NT2/D1 (cell line): Measurements from ENCODE around the gene GMPR.

Experiments used
- DNase-seq: peaks from one replicate; pipeline ENCODE4 v3.0.0-alpha.2; 2011; ENCODE audit warnings: low read depth, low spot score
- H3K27me3 ChIP-seq: 2 replicates; pipeline ENCODE4 v1.6.0; 2011; ENCODE audit warnings: mild to moderate bottlenecking; ENCODE audit not compliant: insufficient read length, insufficient read depth
- H3K36me3 ChIP-seq: 2 replicates; pipeline ENCODE4 v1.6.1; 2011; ENCODE audit warnings: mild to moderate bottlenecking, low read length, mixed read lengths; ENCODE audit not compliant: insufficient read depth, insufficient read length
- H3K4me1 ChIP-seq: 2 replicates; pipeline ENCODE4 v1.5.1; 2011; ENCODE audit not compliant: insufficient read depth, insufficient read length
- H3K4me3 ChIP-seq: 2 replicates; pipeline ENCODE4 v1.5.1; 2011; ENCODE audit warnings: low read depth; ENCODE audit not compliant: insufficient read length
- H3K9ac ChIP-seq: 2 replicates; pipeline ENCODE4 v1.6.0; 2011; ENCODE audit warnings: low read depth; ENCODE audit not compliant: insufficient read length
- H3K9me3 ChIP-seq: 2 replicates; pipeline ENCODE4 v1.5.1; 2011; ENCODE audit warnings: mild to moderate bottlenecking, low read length; ENCODE audit not compliant: insufficient read depth
- SUZ12 ChIP-seq: IDR thresholded peaks from 2 replicates; pipeline ENCODE4 v1.6.1; 2011; ENCODE audit not compliant: insufficient read length, insufficient read depth; ENCODE audit errors: extremely low read depth
- YY1 ChIP-seq: IDR thresholded peaks from 2 replicates; pipeline ENCODE4 v1.6.1; 2011; ENCODE audit not compliant: insufficient read length, insufficient read depth
- ZNF274 ChIP-seq: IDR thresholded peaks from 2 replicates; pipeline ENCODE4 v1.6.1; 2011; ENCODE audit warnings: mild to moderate bottlenecking, low read depth, low read length

The GMPR gene

GRCh38 chr6:16338577-16339264 lies 100.3 kb downstream of the GMPR start:
- Histone ChIP-seq H3K9me3 (no peaks in the 10 kb centered on the region), H3K36me3 (no peaks in the 10 kb centered on the region), H3K27me3 (no peaks in the 10 kb centered on the region), H3K4me3 (no peak overlapping the region), H3K4me1 (no peaks in the 10 kb centered on the region), H3K9ac (no peak overlapping the region)
- TF ChIP-seq SUZ12 (no peak), ZNF274 (no peak), YY1 (no peak)
- no peak for DNase-seq

GRCh38 chr6:16339265-16339587 lies 100.8 kb downstream of the GMPR start:
- no peaks in the 10 kb centered on the region for H3K27me3 ChIP-seq
- no peak overlapping the region for H3K9ac ChIP-seq
- H3K9me3 ChIP-seq, result no peaks in the 10 kb centered on the region
- no peak for DNase-seq
- TF ChIP-seq SUZ12 (no peak), ZNF274 (no peak), YY1 (no peak)
- H3K36me3 ChIP-seq, result no peaks in the 10 kb centered on the region
- H3K4me1 ChIP-seq, result no peaks in the 10 kb centered on the region
- H3K4me3 ChIP-seq, result no peak overlapping the region

- Histone ChIP-seq H3K27me3 (no peaks in the 10 kb centered on the region), H3K9me3 (no peaks in the 10 kb centered on the region), H3K4me3 (no peak overlapping the region), H3K9ac (no peak overlapping the region), H3K4me1 (peaks cover 2% of the 10 kb centered on the region), H3K36me3 (no peaks in the 10 kb centered on the region)
- DNase-seq, result no peak
- TF ChIP-seq SUZ12 (no peak), ZNF274 (no peak), YY1 (no peak)
These were observed 105.2 kb downstream of the GMPR start for GRCh38 chr6:16343593-16343992.

GRCh38 chr6:16344756-16345155 lies 106.4 kb downstream of the GMPR start:
- no peak overlapping the region for H3K4me3 ChIP-seq
- TF ChIP-seq YY1, result no peak
- no peak for TF ChIP-seq SUZ12
- DNase-seq, result no peak

More at GRCh38 chr6:16344756-16345155, 106.4 kb downstream of the GMPR start:
- H3K4me1 ChIP-seq, result peaks cover 2% of the 10 kb centered on the region
- no peaks in the 10 kb centered on the region for H3K9me3 ChIP-seq
- H3K9ac ChIP-seq, result no peak overlapping the region
- H3K36me3 ChIP-seq, result no peaks in the 10 kb centered on the region
- H3K27me3 ChIP-seq, result no peaks in the 10 kb centered on the region
